ENCODE results near the gene ETNK2. TPM values are rescaled to one million over a fixed set of nuclear protein-coding genes. Genes with fewer than 3 reads are reported as not detected.

ETNK2 gene
- total and polyA plus RNA-seq, 2 donors from 2014 or later, result 33.3 to 166 TPM

DNA sequence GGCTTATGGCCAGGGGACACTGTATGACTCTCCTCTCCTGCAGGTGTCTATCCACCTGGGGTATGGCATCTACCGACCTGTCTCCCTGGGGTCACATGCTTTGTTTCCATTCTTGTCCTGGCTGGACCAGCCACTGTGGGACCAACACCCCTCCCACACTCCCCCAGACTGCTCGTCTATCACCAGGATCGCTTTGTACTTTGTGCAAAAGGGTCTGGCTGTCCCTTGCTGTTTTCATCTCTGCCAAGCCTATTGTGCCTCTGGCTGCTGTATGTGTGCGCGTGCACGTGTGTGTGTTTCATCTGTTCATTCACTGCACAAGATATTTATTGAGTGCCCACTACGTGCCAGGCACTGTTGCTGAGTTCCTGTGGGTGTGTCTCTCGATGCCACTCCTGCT is 25.5 kb downstream of the ETNK2 start:
- intact Hi-C loops (cut with DNase I), result no loop called here

DNA sequence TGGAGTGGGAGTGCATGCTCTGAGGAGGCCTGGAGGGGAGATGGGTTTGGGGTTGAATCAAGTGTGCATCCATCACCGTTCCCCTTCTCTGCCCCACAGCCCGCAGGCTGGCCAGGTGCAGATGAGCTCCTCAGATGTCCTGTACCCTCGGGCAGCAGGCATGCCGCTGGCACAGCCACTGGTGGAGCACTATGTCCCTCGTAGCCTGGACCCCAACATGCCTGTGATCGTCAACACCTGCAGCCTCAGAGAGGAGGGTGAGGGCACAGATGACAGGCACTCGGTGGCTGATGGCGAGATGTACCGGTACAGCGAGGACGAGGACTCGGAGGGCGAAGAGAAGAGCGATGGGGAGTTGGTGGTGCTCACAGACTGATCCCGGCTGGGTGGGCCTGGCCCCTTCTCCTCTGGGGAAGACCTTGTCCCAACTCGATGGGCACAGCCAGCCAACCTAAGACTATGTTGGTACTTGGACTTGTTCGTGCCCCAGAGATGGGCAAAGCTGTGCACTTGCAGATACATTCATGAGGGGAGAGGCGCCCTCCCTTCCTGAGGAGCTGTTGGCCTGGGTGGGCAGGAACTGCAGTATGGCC is 26.0 kb downstream of the ETNK2 start:
- Histone ChIP-seq H3K27ac (ENCODE audit: low read depth in 2 of 2, low read length in 2 of 2) (peak overlapping the region in 1 of 2 donors; percentile 14), H3K27me3 (ENCODE audit: control insufficient read depth, insufficient read depth, low read length) (no peaks in the 10 kb centered on the region), H3K9ac (ENCODE audit: low read length in 3 of 3) (no peak overlapping the region), H3K36me3 (ENCODE audit: control insufficient read depth in 2 of 3, insufficient read depth in 3 of 3, low read length in 3 of 3) (peaks cover 5 to 49% (median 28%) of the 10 kb centered on the region in 3 donors), H3K9me3 (ENCODE audit: control insufficient read depth in 2 of 3, insufficient read depth in 1 of 3, low read length in 3 of 3) (no peaks in the 10 kb centered on the region), H3K4me1 (ENCODE audit: control insufficient read depth in 2 of 3, insufficient read depth in 2 of 3, low read depth in 1 of 3, low read length in 3 of 3) (peaks cover 0 to 40% (median 37%) of the 10 kb centered on the region in 3 donors), H3K4me3 (ENCODE audit: low read length in 3 of 3) (no peak overlapping the region)
- DNase-seq (no peak), FAIRE-seq (no peak)
- intact Hi-C loops (cut with DNase I), result no loop called here
- TF ChIP-seq, protein P1, sequence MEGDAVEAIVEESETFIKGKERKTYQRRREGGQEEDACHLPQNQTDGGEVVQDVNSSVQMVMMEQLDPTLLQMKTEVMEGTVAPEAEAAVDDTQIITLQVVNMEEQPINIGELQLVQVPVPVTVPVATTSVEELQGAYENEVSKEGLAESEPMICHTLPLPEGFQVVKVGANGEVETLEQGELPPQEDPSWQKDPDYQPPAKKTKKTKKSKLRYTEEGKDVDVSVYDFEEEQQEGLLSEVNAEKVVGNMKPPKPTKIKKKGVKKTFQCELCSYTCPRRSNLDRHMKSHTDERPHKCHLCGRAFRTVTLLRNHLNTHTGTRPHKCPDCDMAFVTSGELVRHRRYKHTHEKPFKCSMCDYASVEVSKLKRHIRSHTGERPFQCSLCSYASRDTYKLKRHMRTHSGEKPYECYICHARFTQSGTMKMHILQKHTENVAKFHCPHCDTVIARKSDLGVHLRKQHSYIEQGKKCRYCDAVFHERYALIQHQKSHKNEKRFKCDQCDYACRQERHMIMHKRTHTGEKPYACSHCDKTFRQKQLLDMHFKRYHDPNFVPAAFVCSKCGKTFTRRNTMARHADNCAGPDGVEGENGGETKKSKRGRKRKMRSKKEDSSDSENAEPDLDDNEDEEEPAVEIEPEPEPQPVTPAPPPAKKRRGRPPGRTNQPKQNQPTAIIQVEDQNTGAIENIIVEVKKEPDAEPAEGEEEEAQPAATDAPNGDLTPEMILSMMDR (IDR thresholded peaks at IDR 0.05; ENCODE audit: borderline replicate concordance, extremely low read depth, insufficient read depth), result no peak

More for the DNA sequence above, 25.5 kb downstream of the ETNK2 start:
- no peak overlapping the region for H3K9ac ChIP-seq (ENCODE audit: low read length in 3 of 3)
- H3K36me3 ChIP-seq (ENCODE audit: control insufficient read depth in 2 of 3, insufficient read depth in 3 of 3, low read length in 3 of 3), result peaks cover 5 to 46% (median 28%) of the 10 kb centered on the region in 3 donors
- TF ChIP-seq, protein P1 (IDR thresholded peaks at IDR 0.05; ENCODE audit: borderline replicate concordance, extremely low read depth, insufficient read depth), result no peak
- no peak overlapping the region for H3K4me3 ChIP-seq (ENCODE audit: low read length in 3 of 3)
- FAIRE-seq, result no peak
- H3K9me3 ChIP-seq (ENCODE audit: control insufficient read depth in 2 of 3, insufficient read depth in 1 of 3, low read length in 3 of 3), result no peaks in the 10 kb centered on the region
- peak overlapping the region in 1 of 2 donors; percentile 14 for H3K27ac ChIP-seq (ENCODE audit: low read depth in 2 of 2, low read length in 2 of 2)
- no peaks in the 10 kb centered on the region for H3K27me3 ChIP-seq (ENCODE audit: control insufficient read depth, insufficient read depth, low read length)
- DNase-seq, result no peak
- H3K4me1 ChIP-seq (ENCODE audit: control insufficient read depth in 2 of 3, insufficient read depth in 2 of 3, low read depth in 1 of 3, low read length in 3 of 3), result peaks cover 0 to 44% (median 42%) of the 10 kb centered on the region in 3 donors

DNA sequence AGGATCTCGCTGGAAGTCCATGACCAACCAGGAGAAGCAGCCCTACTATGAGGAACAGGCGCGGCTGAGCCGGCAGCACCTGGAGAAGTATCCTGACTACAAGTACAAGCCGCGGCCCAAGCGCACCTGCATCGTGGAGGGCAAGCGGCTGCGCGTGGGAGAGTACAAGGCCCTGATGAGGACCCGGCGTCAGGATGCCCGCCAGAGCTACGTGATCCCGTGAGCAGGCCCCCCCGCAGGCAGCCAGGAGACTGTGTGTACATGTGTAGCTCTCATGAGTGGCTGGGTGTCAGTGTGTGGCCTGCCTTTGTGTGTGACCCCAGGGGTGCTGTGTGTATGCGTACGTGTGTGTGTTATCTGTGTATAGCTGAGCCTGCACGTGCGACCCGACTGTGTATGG is 27.2 kb downstream of the ETNK2 start:
- intact Hi-C loops (cut with DNase I), result no loop called here
- no peaks in the 10 kb centered on the region for H3K27me3 ChIP-seq (ENCODE audit: control insufficient read depth, insufficient read depth, low read length)
- H3K4me1 ChIP-seq (ENCODE audit: control insufficient read depth in 2 of 3, insufficient read depth in 2 of 3, low read depth in 1 of 3, low read length in 3 of 3), result peaks cover 0 to 29% (median 29%) of the 10 kb centered on the region in 3 donors
- DNase-seq (no peak), FAIRE-seq (no peak)
- H3K27ac ChIP-seq (ENCODE audit: low read depth in 2 of 2, low read length in 2 of 2), result no peak overlapping the region
- H3K36me3 ChIP-seq (ENCODE audit: control insufficient read depth in 2 of 3, insufficient read depth in 3 of 3, low read length in 3 of 3), result peaks cover 5 to 57% (median 28%) of the 10 kb centered on the region in 3 donors
- H3K9ac ChIP-seq (ENCODE audit: low read length in 3 of 3), result no peak overlapping the region
- H3K9me3 ChIP-seq (ENCODE audit: control insufficient read depth in 2 of 3, insufficient read depth in 1 of 3, low read length in 3 of 3), result no peaks in the 10 kb centered on the region
- peak overlapping the region in 1 of 3 donors; percentile 4 for H3K4me3 ChIP-seq (ENCODE audit: low read length in 3 of 3)
- TF ChIP-seq, protein P1 (IDR thresholded peaks at IDR 0.05; ENCODE audit: borderline replicate concordance, extremely low read depth, insufficient read depth), result no peak
